Fibroblast of skin of right quadriceps (primary cell): Measurements from ENCODE around the gene CUL9.

Experiments used
- DNase-seq: peaks from one replicate; pipeline ENCODE4 v3.0.0-alpha.2; 2013

Gene CUL9

GRCh38 chr6:43231053-43231452 lies 49.1 kb downstream of the CUL9 start:
- DNase-seq, result no peak

- DNase-seq, result no peak
Observed at GRCh38 chr6:43231735-43232450, 49.9 kb downstream of the CUL9 start.

- no peak for DNase-seq
Observed at GRCh38 chr6:43235841-43236240, 53.8 kb downstream of the CUL9 start.

- DNase-seq, result no peak
Observed at GRCh38 chr6:43239054-43239453, 57.1 kb downstream of the CUL9 start.

GRCh38 chr6:43240950-43241349 lies 59.0 kb downstream of the CUL9 start:
- DNase-seq, result no peak

- no peak for DNase-seq
Observed at GRCh38 chr6:43241446-43241845, 59.5 kb downstream of the CUL9 start.

- DNase-seq, result no peak
Observed at GRCh38 chr6:43242908-43243663, 61.1 kb downstream of the CUL9 start, which contains the start of gene TTBK1. TSS of gene TTBK1 (plus strand) at chr6:43243481. CDS start at chr6:43246661, 3,180 bp downstream.

- DNase-seq, result no peak
Observed at GRCh38 chr6:43243664-43244321, 61.8 kb downstream of the CUL9 start.

- no peak for DNase-seq
Observed at GRCh38 chr6:43246301-43247113, 64.5 kb downstream of the CUL9 start.

- DNase-seq, result no peak
Observed at GRCh38 chr6:43247114-43247999, 65.4 kb downstream of the CUL9 start.

- no peak for DNase-seq
Observed at GRCh38 chr6:43248101-43248500, 66.1 kb downstream of the CUL9 start.

GRCh38 chr6:43248791-43249190 lies 66.8 kb downstream of the CUL9 start:
- no peak for DNase-seq

GRCh38 chr6:43250992-43251373 lies 69.0 kb downstream of the CUL9 start:
- DNase-seq, result no peak

GRCh38 chr6:43253401-43253800 lies 71.4 kb downstream of the CUL9 start:
- no peak for DNase-seq

GRCh38 chr6:43254138-43254817 lies 72.3 kb downstream of the CUL9 start:
- DNase-seq, result no peak

GRCh38 chr6:43254846-43255245 lies 72.8 kb downstream of the CUL9 start:
- DNase-seq, result no peak

- DNase-seq, result no peak
Observed at GRCh38 chr6:43255408-43256054, 73.5 kb downstream of the CUL9 start.

GRCh38 chr6:43256670-43257366 lies 74.8 kb downstream of the CUL9 start:
- DNase-seq, result no peak

- no peak for DNase-seq
Observed at GRCh38 chr6:43257367-43258145, 75.6 kb downstream of the CUL9 start.
